DMS53 (cell line): ENCODE data around the gene GPR35.

ENCODE experiments used
- DNase-seq: peaks from one replicate; lab custom pipeline; 2025; lab: John Stamatoyannopoulos, UW

The GPR35 gene

DNA sequence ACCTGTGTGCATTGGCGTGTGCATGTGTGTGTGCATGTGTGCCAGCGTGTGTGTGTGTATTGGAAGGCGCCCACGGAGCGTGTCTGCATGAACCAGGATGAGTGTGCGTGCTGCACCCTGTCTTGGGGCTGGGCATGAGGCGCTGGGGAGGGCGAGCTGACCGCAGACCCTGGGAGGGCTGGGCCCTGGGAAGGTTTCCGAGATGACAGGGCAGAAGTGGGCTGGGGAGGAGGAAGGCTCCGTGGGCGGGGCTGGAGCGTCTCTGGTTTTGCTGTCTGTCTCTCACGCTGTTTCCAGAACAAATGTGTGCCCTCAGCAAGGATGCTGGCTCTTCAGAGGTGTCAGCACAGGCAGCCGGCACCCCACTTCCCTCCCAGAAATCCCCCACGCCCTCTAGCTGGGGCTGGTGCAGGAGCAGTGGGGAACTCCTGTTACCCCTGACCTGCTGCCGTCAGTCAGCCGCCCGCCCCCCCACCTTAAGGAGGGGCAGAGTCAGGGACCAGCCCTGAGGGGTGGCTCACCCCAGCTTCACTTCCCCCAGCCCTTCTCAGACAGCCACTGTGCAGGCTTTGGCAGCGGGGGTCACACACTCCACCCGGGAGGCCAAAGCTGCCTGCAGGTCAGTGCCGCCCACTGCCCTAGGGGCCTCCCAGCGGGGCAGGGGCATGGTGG, at the start of gene GPR35:
Gene GPR35, plus strand, starts transcription at position 531 of the 672 bp plus-strand sequence. CDS start 4,473 bp downstream, outside the sequence.
- DNase-seq = peak; percentile 14

DNA sequence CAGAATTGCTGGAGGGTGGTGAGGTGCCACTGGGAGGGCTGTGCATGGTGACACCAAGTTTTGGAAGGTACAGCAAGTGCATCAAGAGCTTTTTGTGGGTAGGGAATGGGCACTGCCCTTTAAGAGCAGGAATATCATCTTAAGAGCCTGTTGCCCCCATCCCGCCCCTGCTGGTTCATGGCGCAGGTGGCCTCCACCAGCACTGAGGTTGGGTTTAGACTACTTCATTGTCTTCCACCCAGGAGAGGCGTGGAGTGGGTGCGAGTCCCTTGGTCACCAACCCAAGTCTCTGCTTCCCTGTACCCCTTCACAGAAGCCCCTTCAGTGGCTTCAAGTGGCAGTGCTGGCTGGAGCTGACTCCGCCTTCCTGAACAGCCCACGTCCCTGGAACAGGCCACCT, 49.2 kb upstream of the GPR35 start:
- no peak for DNase-seq

DNA sequence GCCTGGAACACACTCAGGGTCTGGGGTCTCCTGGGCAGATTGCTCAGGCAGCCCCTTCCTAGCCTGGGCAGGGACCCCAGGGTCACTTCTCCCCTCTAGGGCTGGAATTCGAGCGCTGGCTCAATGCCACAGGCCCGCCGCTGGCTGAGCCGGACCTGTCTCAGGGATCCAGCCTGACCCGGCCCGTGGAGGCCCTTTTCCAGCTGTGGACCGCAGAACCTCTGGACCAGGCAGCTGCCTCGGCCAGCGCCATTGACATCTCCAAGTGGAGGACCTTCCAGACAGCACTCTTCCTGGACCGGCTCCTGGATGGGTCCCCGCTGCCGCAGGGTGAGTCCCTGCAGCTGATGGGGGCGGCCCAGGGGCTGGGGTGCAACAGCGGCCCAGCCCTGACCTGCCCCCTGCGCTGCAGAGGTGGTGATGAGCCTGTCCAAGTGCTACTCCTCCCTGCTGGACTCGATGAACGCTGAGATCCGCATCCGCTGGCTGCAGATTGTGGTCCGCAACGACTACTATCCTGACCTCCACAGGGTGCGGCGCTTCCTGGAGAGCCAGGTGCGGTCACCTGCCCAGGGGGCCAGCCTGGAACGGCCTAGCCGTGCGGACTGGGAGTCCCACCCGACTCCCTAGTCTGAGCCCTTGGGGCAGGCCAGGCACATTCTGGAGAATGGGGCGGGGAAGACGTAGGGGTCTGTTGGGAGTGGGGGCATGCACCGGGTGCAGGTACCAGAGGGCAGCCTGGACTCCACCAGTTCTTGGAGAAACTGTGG, 48.7 kb upstream of the GPR35 start:
- no peak for DNase-seq

- no peak for DNase-seq
These were observed 47.8 kb upstream of the GPR35 start for GRCh38 chr2:240577281-240578109.

GRCh38 chr2:240578110-240578450, 47.2 kb upstream of the GPR35 start:
- DNase-seq = no peak

- DNase-seq = no peak
These were observed 46.8 kb upstream of the GPR35 start for GRCh38 chr2:240578488-240578887.

- DNase-seq = no peak
These were observed 46.1 kb upstream of the GPR35 start for GRCh38 chr2:240579071-240579762.

- peak; percentile 92 for DNase-seq
These were observed 45.3 kb upstream of the GPR35 start for GRCh38 chr2:240579771-240580614.

DNA sequence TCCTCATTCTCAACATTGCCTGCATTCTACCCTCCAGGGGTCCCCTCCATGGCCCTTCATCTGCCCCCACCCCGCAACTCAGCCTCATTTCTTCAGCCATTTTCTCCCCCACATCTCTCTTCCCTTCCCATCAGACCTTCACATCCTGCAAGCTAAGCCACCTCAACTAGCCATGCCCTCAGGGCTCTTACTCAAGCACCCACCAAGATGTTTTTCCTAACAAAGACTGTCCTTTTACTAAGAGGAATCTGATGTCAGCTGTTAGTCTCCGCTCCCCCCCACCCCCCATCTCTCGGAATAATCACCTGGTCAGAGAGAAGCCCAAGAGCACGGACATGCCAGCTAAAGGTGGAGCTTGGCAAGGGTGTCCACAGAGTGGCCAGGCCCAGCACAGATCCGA, 43.5 kb upstream of the GPR35 start:
- DNase-seq = no peak

- DNase-seq = no peak
These were observed 42.5 kb upstream of the GPR35 start for GRCh38 chr2:240582781-240583180.

DNA sequence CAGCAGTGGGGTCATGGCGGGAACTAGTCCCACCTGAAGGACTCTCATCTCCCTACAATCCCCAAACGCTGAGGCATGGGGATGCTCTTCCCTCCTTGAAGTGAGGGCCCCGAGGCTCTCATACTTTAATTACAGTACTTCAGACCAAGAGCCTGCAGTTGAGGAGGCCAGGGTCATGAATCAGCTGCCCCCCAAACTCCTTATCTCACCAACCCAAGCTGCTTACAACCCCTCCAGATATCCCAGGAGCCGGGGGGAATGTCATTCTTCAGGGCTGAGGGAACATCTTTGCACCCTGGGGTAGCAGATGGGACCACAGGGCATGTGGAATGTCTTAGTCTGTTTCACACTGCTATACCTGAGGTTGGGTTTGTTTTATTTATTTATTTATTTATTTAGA, 41.5 kb upstream of the GPR35 start:
- DNase-seq = no peak

GRCh38 chr2:240584486-240585031, 40.7 kb upstream of the GPR35 start:
- DNase-seq = no peak

DNA sequence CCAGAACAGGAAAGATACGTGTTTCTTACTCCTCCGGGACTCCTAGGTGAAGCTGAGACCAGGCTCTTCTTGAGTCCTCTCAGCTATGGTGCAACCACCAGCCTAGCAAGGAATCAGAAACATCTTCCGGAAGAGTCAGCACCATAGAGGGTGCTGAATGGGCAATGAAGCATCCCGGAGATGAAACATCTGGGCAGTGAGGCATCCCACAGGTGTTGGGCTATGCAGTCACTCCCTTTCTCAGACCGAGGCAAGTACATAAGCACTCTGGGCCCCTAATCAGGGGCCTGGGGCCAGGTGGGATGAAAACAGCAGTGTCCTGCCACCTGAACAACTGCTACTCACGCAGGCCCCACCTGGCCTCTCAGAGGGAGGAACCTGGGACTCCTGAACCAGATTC, 40.2 kb upstream of the GPR35 start:
- no peak for DNase-seq

DNA sequence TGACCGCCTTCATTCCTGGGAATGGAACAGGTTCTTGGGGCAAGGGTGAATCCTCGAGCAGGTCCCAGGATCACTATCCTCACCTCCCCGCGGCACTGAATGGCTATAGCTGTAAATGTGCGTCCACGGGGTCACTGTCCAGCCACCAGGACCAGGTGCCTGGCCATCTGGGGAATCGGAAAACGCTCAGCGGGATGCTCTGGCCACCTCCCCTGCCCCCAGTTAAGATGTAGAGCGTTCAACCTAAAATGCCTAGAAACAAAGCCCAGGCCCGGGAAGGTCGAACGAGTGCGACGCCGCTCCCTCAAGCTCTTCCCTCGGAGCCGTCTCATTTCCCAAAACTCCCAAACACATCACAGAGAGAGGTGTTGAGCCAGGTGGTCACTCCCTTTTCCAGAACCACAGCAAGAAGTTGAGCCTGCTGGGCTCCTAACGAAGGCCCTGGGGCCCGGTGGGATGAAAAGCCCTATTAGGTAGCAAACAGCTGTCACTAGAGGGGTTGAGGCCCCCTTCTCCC, 39.5 kb upstream of the GPR35 start:
- DNase-seq = no peak

DNA sequence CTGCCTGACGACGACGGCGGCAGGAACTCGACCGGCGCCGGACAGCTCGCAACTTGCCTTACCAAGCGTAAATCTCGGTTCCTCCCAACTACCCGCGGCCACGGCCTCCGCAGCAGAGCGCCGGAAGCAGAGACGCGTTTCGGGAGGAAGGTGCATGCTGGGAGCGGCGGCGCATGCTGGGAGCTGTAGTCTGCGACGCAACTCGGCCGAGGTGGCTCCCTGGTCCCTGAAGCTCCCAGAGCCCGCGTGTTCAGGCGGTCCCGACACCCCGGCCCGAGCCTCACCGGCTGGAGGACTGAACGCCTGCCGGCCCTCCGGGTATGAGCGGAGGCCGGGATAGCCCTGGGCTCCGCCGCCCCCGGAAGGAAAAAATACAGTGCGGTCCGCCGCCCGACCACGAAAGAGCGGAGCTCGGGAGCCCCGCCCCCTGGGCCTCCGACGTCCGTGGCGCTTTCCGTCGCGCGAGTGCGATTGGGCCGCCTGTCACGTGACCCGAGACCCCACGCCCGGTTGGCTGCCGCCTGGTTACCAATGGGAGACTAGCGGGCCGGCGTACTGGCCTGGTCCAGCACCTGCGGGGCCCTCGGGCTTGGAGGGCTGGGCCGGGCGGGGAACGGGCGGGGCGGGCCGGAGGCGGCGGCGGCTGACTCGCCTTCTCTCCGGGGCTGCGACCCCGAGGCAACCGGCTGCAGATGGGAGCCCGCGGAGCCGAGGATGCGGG, 38.9 kb upstream of the GPR35 start, which contains the start of gene CAPN10:
Gene CAPN10, plus strand, starts transcription at position 537 of the 721 bp plus-strand sequence. Its CDS starts 178 bp downstream, at position 715.
- peak; percentile 97 for DNase-seq

DNA sequence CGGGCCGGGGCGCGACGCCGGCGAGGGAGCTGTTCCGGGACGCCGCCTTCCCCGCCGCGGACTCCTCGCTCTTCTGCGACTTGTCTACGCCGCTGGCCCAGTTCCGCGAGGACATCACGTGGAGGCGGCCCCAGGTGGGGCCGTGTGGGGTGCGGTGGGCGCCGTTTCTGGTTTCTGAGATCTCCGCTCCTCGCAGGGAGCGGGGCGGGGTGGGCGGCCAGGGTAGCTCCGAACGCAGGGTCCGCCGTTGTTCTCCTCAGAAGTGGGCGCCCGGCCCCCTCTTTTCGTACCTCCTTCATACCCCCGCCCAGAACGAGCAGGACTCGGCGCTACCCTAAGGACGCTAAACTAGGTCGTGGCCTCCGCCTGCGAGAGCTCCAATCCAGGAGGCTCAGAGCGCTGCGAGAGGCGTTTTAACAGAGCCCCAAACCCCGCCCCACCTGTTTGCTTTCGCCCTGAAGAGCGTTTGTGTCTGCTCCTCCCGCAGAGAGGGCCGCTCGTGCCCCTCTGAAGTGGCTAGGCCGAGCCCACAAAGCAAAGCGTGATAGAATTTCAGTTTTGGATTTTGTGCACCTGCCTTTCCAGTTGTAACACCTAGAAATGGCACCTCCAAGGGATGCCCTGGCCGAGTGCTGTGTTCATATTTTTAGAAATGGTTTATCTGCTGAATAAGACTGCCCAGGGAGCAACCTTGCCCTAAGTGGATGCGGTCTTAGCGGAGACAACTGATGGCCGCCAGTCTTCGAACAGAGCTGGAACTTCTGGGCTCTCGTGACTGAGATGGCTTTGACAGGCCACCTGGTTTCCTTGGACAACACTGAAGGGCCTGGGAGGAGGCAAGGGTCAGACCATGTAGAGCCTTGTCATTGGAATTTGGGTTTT, 38.1 kb upstream of the GPR35 start:
- DNase-seq = peak; percentile 80

GRCh38 chr2:240588006-240588655, 37.1 kb upstream of the GPR35 start:
- DNase-seq = no peak

DNA sequence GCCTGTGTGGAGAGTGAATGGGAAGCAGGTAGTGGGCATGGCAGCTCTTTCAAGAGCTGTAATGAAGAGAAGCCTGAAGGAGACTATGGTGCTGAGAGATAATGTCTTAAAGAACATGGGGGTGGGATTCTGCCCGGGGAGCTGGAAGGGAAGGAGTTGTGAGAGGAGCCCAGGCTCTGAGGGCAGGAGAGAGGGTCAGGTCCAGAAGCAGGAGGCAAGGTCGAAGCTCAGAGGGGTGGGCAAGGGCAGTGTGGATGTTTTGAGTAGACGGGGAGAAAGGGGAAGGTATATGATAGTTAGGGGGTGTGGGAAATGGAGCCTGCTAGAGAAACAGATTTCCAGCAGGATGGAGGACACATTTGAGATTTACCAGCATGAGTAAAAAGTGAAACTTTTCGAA, 36.6 kb upstream of the GPR35 start:
- no peak for DNase-seq
